ENCODE measurements around the gene BCDIN3D. TPM values are rescaled to one million over a fixed set of nuclear protein-coding genes. Genes with fewer than 3 reads are reported as not detected.

The BCDIN3D gene
- total and polyA plus RNA-seq, 7 donors, result 1.8 to 5.4 (median 3.0) TPM

DNA sequence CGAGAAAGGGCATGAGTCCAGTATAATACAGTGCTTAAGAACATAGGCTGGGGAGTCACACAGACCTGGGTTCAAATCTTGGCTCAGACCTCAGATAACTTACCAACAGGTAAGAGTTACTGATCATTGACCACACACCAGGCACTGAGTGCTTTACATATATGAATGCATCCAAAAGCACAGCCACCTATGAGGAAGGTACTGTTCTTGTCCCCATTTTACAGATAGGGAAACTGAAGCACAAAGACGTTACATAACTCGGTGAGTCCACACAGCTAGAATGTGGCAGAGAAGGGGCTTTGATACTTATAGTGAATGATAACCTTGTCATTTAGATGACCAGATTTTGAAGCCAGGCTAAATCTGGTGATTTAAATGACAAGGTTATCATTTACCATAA lies 33.2 kb upstream of the BCDIN3D start:
- Histone ChIP-seq H3K4me1 (no peaks in the 10 kb centered on the region), H3K9me3 (no peaks in the 10 kb centered on the region), H3K27me3 (no peaks in the 10 kb centered on the region), H3K27ac (no peak overlapping the region), H3K36me3 (no peaks in the 10 kb centered on the region), H3K4me3 (no peak overlapping the region)
- 89 to 92% methylated on average over 3 of the region's 3 CpGs for WGBS, 2 donors
- no peak for DNase-seq
- no peak for TF ChIP-seq POLR2AphosphoS5 (IDR thresholded peaks at IDR 0.05)
- TF ChIP-seq EP300 (IDR thresholded peaks at IDR 0.05), result no peak
- TF ChIP-seq POLR2A (IDR thresholded peaks at IDR 0.05), result no peak
- TF ChIP-seq, protein P1, sequence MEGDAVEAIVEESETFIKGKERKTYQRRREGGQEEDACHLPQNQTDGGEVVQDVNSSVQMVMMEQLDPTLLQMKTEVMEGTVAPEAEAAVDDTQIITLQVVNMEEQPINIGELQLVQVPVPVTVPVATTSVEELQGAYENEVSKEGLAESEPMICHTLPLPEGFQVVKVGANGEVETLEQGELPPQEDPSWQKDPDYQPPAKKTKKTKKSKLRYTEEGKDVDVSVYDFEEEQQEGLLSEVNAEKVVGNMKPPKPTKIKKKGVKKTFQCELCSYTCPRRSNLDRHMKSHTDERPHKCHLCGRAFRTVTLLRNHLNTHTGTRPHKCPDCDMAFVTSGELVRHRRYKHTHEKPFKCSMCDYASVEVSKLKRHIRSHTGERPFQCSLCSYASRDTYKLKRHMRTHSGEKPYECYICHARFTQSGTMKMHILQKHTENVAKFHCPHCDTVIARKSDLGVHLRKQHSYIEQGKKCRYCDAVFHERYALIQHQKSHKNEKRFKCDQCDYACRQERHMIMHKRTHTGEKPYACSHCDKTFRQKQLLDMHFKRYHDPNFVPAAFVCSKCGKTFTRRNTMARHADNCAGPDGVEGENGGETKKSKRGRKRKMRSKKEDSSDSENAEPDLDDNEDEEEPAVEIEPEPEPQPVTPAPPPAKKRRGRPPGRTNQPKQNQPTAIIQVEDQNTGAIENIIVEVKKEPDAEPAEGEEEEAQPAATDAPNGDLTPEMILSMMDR (IDR thresholded peaks at IDR 0.05), result no peak
- intact Hi-C loops (cut with DNase I), result no loop called here

DNA sequence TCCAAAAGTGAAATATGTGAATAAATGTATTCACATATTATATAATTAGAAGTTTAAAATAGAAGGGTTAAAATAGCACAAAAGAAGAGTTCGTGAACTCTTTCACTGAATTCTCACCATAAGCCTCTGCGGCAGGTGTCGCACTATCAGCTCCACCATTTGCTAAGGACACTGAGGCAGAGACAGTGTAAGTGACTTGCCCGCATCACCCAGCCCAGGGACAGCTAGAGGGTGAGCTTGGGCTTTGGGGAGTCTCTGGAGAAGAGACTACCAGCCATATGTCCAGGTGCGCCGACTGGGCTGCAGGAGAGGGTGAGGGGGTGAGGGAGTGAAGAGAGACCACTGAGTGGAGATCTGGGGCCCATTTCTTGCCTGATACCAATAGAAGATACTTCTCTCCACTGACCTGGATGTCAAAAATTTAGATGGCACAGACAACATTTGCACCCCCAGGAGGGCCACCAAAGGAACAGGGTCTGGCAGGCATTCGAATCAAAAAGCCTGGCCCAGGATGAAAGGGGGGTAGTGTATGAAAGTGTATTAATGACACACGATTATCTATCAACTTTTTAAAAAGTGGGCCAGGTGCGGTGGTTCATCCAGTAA lies 32.3 kb upstream of the BCDIN3D start:
- 93 to 96% methylated on average over 9 of the region's 9 CpGs for WGBS, 2 donors
- no peaks in the 10 kb centered on the region for H3K9me3 ChIP-seq
- H3K36me3 ChIP-seq, result no peaks in the 10 kb centered on the region
- H3K4me3 ChIP-seq, result no peak overlapping the region
- no peak overlapping the region for H3K27ac ChIP-seq
- no peak for TF ChIP-seq POLR2AphosphoS5 (IDR thresholded peaks at IDR 0.05)
- TF ChIP-seq, protein P1 (IDR thresholded peaks at IDR 0.05), result no peak
- no peaks in the 10 kb centered on the region for H3K4me1 ChIP-seq
- no peaks in the 10 kb centered on the region for H3K27me3 ChIP-seq
- DNase-seq, result no peak
- intact Hi-C loops (cut with DNase I), result no loop called here

- no peaks in the 10 kb centered on the region for H3K27me3 ChIP-seq
- H3K4me3 ChIP-seq, result no peak overlapping the region
- H3K27ac ChIP-seq, result no peak overlapping the region
- DNase-seq, result no peak
- intact Hi-C loops (cut with DNase I), result no loop called here
- 81 to 82% methylated on average over 12 of the region's 12 CpGs for WGBS, 2 donors
- H3K36me3 ChIP-seq, result no peaks in the 10 kb centered on the region
- H3K4me1 ChIP-seq, result peaks cover 0 to 7% (median 5%) of the 10 kb centered on the region in 4 donors
- no peaks in the 10 kb centered on the region for H3K9me3 ChIP-seq
- TF ChIP-seq, protein P1 (IDR thresholded peaks at IDR 0.05), result no peak
- TF ChIP-seq POLR2AphosphoS5 (IDR thresholded peaks at IDR 0.05) (no peak), EP300 (IDR thresholded peaks at IDR 0.05) (no peak), POLR2A (IDR thresholded peaks at IDR 0.05) (no peak)
Observed at GRCh38 chr12:49874142-49874897, 31.4 kb upstream of the BCDIN3D start.

DNA sequence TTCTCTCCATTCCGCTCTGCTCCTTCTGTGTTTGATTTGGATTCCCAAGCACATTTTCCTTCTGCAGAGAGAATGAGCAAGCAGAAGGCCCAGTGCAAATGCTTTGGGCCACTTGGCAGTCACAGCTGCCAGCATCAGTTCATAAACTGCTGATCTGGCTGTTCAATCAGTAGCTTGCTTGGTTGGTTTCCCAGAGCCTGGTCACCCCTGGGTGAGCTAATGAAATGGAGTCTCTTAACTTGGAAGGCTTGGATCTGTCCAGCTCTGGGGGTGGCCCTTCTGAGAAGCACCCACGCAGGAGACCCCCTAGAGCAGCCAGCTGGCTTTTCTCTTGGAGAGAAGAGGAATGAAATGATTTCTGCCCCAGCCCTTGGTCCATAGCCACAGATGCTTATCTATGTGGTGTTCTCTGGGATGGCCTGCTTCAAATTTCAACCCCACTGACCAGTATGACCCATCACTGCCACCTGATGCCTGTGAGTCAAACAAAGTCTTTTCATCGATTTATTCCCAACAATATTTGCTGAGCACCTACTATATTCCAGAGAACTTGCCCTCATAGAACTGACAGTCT lies 30.5 kb upstream of the BCDIN3D start:
- no peak overlapping the region for H3K4me3 ChIP-seq
- H3K27ac ChIP-seq, result no peak overlapping the region
- TF ChIP-seq, protein P1 (IDR thresholded peaks at IDR 0.05), result no peak
- TF ChIP-seq POLR2A (IDR thresholded peaks at IDR 0.05) (no peak), POLR2AphosphoS5 (IDR thresholded peaks at IDR 0.05) (no peak), EP300 (IDR thresholded peaks at IDR 0.05) (no peak)
- no peak for DNase-seq
- intact Hi-C loops (cut with DNase I), result no loop called here
- H3K36me3 ChIP-seq, result no peaks in the 10 kb centered on the region
- peaks cover 0 to 16% (median 13%) of the 10 kb centered on the region in 4 donors for H3K4me1 ChIP-seq
- H3K27me3 ChIP-seq, result no peaks in the 10 kb centered on the region
- H3K9me3 ChIP-seq, result no peaks in the 10 kb centered on the region
- 82 to 88% methylated on average over 3 of the region's 3 CpGs for WGBS, 2 donors

Measured in sigmoid colon (tissue), 7 donors.